Measurements from ENCODE around the gene CSDE1.

Gene CSDE1

GRCh38 chr1:114700036-114700600 lies 57.7 kb downstream of the CSDE1 start:
- no peak for DNase-seq

GRCh38 chr1:114696810-114697209 lies 61.0 kb downstream of the CSDE1 start:
- DNase-seq = no peak

GRCh38 chr1:114695430-114696058 lies 62.2 kb downstream of the CSDE1 start, which contains the start of gene AMPD1:
Gene AMPD1 (minus strand): TSS chr1:114695546. CDS start chr1:114695471, 75 bp downstream.
- DNase-seq = no peak

- no peak for DNase-seq
Observed at GRCh38 chr1:114694540-114695310, 63.1 kb downstream of the CSDE1 start.

DNA sequence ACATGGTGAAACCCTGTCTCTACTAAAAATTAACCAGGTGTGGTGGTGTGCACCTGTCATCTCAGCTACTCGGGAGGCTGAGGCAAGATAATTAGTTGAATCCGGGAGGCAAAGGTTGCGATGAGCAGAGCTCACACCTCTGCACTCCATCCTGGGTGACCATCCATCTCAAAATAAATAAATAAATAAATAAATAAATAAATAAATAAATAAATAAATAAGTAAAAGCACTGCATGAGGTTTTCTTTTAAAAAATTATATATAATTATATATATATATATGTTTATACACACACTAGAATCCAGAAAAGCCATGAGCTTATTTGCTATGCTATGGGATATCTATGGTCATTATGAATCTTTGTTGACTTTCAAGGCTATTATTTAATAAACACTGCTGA lies 64.8 kb downstream of the CSDE1 start:
- no peak for DNase-seq

DNA sequence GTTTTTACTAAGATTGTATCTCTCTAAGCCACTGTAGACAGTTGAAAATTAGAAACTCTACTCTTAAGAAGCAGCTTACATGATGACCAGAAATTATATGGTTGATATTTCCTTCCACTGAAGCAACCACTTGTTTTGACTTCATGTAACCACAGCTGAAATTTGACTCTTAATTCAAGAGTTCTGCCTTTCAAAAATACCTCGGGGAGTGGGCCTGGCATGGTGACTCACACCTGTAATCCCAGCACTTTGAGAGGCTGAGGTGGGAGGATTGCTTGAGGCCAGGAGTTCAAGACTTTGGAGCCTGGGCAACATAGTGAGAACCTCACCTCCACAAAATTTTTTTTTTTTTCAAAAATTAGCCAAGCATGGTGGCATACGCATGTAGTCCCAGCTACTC lies 66.7 kb downstream of the CSDE1 start:
- DNase-seq = no peak

DNA sequence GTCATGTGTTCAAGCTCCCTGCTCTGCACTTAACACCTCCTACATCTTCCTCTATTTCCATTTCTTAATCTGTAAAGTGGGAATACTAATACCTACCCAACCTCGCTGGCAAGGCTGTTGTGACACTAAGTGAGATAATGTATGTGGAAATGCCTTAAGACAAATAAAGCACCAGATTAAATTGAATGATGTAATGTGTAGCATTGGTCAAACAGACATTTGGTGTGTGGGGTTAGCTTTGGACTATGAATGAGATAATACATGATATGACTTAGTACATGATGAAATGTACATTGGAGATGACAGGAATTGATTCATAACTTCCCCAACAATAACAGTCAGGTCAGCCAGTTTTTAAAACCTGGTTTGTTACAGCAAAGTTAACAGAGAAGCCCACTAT lies 67.6 kb downstream of the CSDE1 start:
- no peak for DNase-seq

- DNase-seq = no peak
Observed at GRCh38 chr1:114688526-114688925, 69.3 kb downstream of the CSDE1 start.

DNA sequence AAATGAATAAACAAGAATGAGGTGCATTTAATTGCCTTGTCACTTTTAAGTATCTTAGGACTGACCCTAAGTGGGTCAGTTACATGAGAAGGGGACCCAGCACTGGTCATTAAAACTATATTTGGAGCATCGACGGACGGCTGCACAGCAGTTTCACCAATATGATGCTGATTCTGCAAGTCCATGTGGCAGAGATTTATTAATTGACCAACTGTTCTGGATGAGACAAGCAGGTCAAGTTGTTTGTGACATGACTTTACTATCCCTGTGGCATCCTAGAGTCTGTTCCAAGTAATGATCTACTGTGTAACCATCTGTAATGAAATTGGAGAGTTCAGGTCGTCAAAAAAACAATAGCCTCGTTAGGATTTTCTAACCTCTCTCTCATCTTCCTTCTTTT lies 71.9 kb downstream of the CSDE1 start:
- DNase-seq = no peak

GRCh38 chr1:114677691-114678090 lies 80.1 kb downstream of the CSDE1 start:
- no peak for DNase-seq

DNA sequence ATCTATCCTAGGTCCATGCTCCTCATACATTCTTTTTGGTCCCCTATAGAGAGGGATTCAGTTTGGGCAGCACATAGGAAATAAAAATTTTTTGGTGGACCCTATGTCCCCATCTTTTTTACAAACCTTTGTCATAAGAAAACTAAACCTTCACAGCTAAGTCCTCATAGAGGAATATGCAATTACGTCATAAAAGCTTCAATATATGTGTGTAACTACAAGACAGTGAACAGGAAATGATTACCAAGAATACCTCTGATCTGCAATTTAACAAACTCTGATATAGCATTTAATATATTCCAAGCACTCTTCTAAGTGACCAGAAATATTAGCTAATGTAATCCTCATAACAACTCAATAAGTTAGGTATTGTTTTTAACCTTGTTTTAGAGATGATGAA lies 81.7 kb downstream of the CSDE1 start:
- DNase-seq = no peak

GRCh38 chr1:114671939-114672275 lies 85.9 kb downstream of the CSDE1 start:
- DNase-seq = no peak

DNA sequence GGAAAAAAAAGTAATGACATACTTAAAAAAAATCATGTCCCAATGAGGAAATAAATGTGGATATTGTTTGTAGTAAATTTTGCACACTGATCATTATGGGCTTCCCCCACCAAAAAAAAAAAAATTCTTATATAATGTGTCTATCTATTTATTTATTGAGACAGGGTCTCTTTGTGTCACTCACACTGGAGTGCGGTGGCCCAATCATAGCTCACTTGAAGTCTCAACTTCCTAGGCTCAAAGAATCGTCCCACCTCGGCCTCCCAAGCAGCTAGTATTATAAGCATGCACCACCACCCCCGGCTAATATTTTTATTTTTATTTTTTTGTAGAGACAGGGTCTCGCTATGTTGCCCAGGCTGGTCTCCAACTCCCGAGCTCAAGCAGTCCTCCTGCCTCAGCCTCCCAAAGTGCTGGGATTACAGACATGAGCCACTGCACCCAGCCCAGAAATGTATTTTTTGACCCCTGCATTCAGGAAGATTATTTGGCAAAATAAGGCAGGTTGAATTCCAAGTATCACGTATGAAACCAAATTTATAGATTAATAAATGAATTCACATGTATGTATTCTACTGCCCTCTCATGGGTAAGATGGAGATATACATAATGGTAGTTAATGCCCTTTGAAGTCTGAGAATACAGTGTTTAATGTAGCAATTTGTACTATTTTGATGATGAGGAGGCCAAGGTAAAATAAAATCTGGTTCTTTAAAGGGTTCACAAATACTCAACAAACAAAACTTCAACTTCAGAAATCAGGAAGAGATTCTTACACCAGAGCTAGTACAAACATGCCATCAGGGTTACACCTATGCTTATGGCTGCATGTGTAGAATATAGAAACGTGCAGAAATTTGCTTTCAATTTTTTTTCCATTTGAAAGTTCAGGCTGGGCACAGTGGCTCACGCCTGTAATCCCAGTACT lies 86.5 kb downstream of the CSDE1 start:
- no peak for DNase-seq

DNA sequence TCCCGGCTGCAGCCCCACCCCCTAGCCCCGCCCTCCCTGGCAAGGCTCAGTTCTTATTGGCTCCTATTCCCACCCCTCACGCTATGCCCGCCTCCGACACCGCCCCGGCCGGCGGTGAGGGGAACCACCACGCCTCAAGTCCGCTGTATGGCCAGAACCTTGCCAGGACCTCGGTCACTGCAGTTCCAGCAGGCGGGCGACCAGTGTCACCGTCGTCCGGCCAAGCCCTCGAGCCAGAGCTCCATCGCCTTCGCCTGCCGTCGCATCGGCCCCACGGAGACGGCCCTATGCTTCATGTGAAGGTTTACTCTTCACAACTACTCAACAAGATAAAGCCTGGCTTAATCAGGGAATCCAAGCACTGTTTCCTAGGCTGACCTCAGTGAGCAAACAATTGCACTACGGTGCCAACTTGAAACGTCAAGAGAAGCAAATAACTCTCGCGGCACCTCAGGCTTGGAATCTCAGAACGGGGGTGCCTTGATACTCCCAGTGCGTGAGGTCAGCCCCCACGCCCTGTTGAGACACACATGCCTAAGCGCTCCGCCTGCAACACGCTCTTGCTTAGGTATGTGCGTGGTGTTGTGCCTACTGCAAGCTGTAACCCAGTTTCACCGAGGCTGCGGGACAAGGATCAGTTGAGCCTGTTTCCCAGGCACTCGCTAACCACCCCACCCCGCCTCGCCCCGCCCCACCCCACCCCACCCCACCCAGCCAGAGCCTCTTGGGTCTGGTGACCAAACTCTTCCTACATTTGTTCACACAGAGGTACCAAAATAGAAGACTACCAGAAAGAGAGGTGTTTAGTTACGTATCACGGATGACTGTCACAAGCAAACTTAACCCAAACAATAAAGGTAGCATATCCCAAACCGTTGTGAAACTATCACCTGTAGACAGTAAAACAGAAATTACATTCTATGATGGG lies 87.4 kb downstream of the CSDE1 start:
- DNase-seq = peak; percentile 88

- no peak for DNase-seq
Observed at GRCh38 chr1:114669562-114670082, 88.2 kb downstream of the CSDE1 start, which contains the start of gene DENND2C. Gene DENND2C (minus strand): TSS chr1:114670049. CDS start chr1:114625984, 44,065 bp downstream.

GRCh38 chr1:114668784-114669561 lies 88.8 kb downstream of the CSDE1 start:
- no peak for DNase-seq

- DNase-seq = no peak
Observed at GRCh38 chr1:114668373-114668772, 89.4 kb downstream of the CSDE1 start.

DNA sequence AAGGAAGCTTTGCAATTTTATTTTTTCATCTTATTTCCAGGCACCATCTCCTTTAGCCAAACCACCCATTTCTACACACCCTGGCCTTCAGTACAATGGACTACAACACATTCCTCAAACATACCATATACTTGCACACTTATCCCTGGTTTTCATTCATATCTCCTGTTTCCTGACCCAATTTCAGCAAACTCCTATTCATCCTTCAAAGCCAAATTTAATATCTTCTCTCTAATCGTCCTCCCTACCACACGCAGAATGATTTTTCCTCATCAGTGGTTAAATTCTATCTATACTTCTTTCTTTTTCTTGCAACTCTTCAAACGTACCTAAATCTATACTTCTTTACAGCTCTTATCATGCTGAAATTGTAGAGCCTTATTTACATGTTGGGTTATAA lies 90.8 kb downstream of the CSDE1 start:
- no peak for DNase-seq
